OCI-M1 (cell line): Measurements from ENCODE around the gene TUBA1C.
A peak's percentile ranks its signal among the peaks of the same experiment; 100 is the strongest.

Experiments used
- DNase-seq: peaks from one replicate; lab custom pipeline; 2025; lab: John Stamatoyannopoulos, UW

Gene TUBA1C

DNA sequence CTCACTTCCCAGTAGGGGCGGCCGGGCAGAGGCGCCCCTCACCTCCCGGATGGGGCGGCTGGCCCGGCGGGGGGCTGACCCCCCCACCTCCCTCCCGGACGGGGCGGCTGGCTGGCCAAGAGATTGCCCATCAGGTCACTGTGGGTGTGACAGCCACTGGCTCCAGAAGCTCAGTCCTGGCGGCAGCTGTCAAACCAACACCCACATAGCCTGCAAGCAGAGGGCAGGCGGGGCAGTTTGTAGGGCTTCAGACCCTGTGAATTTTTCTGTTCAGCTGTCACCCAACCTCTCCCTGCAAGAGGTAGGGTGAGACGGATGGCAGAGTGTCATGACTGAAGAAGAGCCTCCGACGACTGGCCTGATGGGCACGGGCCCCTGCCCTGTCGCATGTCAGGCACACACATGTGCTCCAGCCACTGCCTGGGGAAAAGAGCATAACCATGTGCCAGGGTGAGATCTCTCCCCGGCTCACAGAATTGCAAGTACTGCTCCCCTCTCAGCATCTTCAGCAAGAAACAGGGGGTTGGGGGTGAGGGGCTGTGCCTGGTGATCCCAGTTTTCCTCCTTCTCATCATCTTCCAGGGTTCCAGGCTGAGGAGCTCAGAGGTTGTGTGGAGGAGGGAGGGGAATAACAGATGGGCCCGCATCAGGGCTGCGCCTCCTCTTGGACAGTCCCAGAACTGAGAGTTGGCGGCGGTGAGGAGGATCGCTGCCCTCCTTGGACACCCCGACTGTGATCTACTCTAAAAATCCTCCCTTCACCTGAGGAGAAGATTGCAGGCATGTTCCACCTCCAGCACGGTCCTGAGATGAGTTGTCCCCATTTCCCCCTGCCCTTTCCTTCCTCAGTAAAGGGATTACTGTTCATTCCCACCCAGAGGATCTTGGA lies 18.9 kb downstream of the TUBA1C start:
- DNase-seq, result no peak

DNA sequence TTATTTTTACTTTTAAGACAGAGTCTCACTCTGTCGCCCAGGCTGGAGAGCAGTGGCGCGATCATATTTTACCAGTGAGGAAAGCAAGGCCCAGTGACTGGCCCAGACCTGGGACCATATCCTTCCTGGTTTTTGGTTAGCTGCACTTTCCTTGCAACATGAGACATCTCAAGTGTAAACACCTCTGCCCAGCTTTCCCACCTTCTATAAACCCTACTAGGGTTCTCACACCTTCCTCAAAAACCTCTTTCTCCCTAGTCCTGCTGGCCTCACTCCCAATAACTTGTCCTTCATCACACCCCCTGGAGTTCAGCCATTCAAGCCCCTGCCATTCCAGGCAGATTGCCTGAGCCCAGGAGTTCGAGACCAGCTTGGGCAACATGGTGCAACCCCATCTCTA lies 19.8 kb downstream of the TUBA1C start:
- DNase-seq, result no peak

DNA sequence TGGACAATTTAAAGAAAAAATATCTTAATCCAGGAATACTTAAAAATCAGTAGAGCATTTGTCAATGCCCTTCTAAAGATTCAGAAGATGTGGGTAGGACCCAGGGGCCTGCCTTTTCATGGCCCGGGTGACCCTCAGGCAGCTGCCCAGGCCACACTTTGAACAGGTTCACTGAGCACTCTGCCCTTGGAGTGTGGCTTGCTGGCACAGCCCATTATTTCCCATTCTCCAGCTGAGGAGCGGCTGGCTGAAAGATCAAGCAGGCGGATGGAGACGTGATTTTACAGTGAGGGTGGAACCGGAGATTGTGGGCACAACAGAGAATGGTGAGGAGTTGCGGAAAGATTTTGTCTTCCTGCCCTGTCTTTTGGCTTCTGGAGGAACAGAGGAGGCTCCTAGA lies 23.0 kb downstream of the TUBA1C start:
- DNase-seq, result no peak

DNA sequence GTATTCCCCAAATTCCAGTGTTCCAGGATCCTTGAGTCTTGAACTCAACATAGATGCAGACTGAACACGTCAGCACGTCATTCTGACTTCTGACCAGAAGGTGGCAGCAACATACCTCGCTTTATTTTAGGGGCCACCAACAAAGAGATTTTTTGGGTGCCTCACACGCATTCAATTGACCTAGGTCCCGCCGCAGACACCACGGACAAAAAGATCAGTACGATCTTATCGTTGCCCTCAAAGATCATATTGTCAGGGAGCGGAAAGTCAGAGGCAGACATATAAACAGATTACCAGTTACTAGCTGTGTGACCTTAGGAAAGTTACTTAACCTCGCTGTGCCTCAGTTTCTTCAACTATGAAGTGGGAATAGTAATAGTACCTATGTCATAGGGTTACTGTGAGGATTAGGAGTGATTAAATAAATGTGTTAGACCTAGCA lies 23.6 kb downstream of the TUBA1C start:
- DNase-seq, result peak; percentile 77

DNA sequence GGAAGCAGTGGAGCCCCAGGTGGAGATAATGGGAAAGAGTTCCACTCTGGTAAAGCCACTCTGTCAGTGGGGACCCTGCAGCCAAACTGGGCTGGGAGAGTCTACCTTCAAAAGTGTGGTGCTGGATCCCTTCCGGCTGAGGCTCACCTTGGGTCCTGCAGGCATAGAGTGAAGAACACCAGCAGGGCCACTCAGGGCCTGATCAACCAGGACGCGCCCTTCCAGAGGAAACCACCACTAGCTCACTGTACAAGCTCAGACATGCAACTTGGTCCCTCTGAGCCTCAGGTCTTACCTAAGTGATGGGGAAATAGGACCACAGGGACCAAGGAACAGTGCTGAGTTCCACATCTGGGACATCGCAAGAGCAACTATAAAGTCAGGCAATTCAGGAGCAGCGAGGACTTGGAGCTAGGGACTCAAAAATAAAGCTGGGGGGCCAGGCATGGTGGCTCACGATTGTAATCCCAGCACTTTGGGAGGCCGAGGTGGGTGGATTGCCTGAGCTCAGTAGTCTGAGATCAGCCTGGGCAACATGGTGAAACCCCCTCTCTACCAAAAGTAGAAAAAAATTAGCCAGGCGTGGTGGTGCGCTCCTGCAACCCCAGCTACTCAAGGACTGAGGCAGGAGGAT lies 24.2 kb downstream of the TUBA1C start:
- no peak for DNase-seq

DNA sequence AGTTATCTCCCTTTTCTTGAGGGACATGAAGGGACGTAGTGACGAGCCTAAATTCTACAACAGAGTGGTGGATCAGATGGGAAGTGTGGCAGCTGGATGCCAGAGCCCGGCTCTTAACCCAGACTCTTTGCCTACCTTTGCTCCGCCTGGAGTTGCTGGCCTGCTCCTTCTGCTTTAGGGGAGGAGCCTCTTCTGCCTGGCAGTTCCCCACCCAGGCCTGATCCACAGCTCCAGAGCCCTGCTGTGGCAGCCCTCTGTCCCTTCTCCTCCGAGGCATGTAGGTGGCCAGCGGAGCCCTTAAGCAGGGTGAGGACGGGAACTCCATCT lies 27.8 kb downstream of the TUBA1C start:
- DNase-seq, result no peak

DNA sequence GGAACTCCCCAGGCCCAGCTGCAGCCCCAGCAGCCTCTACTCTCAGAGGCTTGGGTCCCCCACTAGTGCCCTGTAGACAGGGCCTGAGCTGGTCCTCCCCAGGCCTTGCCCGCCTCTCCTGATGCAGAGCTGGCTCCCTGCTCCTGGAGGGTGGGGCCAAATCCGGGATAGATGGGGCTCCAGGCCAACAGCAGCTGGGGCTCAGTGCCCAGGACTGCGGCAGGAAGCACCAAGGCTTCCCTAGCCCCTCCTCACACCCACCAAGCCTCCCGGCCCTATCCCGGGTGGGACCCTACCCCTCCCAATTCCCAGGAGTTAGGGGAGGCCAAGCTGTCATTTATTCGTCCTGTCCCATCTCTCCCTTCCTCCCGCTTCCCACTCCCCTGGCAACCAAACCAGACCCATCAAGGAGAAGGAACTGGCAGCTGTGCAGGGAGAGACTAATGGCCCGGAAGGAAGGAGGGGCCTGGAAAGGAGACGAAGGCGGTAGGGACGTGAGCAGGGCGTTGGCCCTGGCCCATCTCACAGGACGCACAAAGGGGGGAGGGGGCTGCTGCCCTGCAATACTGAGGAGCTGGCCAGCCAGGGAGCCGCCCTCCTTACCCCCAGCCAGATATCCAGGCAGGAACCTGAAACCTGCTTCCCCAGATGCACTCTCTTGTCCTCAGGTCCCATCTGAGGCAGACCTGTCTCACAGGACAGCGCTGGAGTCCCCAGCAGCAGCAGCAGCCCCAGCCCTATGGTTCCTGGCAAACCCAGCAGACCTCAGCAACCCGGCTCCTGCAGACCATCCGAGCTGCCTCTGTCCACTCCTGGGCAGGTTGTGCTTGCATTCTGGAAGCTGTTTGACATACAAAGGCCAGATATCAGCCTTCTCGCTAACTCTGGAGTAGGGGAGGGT lies 28.4 kb downstream of the TUBA1C start:
- no peak for DNase-seq

DNA sequence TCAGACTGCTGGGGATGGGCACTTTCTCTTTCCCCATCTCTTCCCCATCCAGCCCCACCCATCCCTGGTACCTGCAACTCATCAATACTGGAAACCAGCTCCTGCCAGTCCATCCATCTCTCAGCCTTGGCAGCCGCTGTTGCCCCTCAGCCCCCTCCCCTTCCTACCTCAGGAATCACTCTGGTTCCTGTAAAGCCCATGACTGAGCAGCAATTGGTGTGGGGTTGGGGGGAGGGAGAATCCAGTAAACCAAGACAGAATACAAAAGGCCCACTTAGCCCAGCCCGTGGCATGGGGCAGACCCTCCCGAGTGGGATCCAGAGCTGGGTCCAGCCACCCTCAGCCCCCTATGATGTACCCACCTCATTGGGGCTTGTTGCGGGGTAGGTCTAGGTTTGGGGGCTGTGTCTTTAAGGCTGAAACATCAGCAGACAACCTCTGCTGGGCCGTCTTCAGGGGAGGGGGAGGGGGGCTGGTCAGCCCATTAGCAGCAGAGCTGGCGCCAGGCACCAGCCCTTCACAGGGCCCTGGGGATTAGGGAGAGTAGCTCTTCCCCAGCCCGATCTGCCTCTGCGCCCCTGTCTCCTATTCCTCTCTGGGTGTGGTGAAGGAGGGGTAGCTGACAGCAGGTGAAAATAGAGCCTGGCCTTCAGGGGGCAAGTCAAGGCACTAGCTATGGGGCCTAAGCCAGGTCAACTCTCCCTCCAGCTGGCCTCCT lies 29.4 kb downstream of the TUBA1C start:
- no peak for DNase-seq

DNA sequence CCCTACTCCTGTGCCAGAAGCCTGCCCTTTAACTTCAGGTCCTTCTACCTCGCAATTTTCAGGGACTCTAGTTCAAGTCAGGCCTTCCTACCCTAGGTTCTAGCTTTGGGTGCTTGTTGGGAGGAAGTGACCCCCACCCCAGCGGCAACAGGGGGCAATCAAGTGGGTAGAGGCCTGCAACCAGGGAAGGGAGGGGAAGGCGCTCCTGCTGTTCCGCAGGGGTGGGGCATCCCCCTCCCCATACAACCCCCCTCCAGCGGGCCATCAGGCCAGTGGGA lies 29.9 kb downstream of the TUBA1C start:
- no peak for DNase-seq

DNA sequence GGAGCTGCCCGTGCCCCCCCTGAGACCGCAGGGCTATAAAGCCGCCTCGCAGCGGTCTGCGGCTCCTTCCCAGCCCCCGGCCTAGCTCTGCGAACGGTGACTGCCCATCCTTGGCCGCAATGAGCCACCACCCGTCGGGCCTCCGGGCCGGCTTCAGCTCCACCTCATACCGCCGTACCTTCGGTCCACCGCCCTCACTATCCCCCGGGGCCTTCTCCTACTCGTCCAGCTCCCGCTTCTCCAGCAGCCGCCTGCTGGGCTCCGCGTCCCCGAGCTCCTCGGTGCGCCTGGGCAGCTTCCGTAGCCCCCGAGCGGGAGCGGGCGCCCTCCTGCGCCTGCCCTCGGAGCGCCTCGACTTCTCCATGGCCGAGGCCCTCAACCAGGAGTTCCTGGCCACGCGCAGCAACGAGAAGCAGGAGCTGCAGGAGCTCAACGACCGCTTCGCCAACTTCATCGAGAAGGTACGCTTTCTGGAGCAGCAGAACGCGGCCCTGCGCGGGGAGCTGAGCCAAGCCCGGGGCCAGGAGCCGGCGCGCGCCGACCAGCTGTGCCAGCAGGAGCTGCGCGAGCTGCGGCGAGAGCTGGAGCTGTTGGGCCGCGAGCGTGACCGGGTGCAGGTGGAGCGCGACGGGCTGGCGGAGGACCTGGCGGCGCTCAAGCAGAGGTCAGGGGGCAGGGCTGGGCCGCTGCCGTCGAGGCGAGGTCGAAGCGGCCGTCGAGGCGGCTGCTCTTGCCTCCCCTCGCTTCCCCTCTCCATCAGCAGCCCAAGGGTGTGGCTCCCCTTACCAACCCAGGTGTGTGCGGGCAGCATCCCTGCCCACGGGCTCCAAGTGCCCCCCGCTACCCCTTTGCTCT lies 30.4 kb downstream of the TUBA1C start, which contains the start of gene PRPH:
PRPH (plus strand) TSS at position 66 of the 855 bp plus-strand sequence; CDS start at position 120, 54 bp downstream.
- DNase-seq, result no peak

DNA sequence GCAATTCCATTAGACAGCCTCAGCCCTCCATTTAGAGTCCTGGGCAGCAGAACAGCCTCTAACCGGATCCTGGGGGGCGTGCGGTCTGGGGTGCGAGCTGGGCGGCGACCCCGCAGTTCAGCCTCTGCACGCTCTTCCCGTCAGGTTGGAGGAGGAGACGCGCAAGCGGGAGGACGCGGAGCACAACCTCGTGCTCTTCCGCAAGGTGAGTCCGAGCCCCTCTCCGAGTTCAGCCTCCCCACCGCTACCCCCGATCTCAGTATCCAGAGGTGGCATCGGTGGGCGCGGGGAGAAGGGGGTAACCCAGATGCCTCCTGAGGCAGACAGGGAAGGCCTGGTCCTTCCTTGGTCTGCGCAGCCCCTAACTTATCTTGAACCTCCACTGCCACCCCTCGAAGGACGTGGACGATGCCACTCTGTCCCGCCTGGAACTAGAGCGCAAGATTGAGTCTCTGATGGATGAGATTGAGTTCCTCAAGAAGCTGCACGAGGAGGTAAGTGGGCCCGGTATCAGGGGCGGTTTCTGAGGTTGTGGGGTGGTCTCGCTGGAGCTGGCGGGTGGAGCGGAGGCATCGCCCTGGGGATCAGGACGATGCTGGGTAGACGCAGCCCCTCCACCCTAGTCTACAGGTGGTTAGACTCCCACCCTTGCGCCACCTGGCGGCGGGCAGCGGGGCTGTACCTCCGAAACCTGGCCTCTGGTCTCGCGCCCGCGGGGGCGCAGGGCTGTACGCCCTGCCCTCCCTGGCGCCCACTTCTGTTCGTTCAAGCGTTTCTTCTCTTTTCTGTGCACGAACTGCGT lies 31.4 kb downstream of the TUBA1C start:
- peak; percentile 17 for DNase-seq

DNA sequence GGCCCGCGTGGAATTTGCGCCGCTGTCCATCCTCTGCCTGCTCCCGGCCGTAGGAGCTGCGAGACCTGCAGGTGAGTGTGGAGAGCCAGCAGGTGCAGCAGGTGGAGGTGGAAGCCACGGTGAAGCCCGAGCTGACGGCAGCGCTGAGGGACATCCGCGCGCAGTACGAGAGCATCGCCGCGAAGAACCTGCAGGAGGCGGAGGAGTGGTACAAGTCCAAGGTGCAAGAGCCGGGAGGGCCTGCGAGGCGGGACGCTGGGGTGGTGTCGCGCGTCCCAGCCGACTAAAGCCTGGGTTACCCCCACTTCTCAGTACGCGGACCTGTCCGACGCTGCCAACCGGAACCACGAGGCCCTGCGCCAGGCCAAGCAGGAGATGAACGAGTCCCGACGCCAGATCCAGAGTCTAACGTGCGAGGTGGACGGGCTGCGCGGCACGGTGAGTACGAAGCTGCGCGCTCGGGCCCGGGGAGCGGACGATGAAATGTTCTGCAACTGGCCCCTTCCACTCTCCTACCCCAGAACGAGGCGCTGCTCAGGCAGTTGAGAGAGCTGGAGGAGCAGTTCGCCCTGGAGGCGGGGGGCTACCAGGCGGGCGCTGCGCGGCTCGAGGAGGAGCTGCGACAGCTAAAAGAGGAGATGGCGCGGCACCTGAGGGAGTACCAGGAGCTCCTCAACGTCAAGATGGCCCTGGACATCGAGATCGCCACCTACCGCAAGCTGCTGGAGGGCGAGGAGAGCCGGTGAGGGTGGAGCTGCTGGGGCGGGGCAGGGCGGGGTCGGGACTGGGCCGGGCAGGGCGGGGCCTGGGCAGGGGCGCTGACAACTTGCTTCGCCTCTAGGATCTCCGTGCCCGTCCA lies 32.2 kb downstream of the TUBA1C start:
- DNase-seq, result peak; percentile 62

DNA sequence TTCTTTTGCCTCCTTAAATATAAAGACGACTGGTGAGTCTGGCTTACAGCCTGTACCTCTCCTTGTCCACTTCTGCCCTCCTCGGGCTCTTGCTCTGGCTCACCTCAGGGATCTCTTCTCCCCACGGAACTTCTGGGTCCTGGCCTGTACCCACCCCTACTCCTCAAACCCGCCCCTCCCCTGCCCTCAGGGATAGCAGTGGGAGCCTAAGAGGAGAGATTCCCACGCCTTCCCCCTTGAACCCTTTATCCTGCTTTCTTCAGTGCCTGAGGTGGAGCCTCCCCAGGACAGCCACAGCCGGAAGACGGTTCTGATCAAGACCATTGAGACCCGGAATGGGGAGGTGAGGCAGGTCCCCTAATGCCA lies 32.8 kb downstream of the TUBA1C start:
- DNase-seq, result no peak

DNA sequence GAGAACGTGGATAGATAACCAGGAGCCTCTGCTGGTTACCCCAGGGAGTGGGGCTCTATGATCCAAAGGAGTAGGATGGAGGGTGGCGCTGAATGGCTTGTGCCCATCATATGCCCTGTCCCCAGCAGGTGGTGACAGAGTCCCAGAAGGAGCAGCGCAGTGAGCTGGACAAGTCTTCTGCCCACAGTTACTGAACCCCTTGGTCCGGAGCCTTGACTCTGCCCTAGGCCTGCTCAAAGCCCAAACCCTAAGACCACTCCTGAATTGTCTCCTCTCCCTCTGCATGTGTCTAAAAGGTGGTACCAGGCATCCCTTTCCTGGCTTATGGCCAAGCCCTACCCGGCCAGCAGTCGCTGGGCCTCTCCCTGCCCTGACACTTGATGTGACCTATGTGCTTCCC lies 33.3 kb downstream of the TUBA1C start:
- DNase-seq, result peak; percentile 56

DNA sequence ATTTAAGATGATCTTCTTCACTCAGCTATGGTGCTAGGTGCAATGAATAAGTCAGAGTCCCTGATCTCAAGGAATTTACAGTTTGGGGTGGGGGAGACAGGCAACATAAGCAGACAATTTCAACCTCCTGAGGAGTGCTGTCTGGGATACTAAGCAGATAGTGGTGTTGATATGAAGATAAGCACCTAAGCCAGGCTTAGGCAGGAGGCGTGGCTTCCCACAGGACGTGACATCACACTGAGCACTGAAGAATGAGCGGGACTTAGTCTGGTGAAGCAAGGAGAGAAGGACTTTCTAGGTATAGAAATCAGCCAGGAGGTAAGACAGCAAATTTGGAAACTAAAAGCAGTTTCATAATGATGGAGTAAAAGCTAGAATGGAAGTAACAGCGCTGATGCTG lies 36.9 kb downstream of the TUBA1C start:
- DNase-seq, result no peak

DNA sequence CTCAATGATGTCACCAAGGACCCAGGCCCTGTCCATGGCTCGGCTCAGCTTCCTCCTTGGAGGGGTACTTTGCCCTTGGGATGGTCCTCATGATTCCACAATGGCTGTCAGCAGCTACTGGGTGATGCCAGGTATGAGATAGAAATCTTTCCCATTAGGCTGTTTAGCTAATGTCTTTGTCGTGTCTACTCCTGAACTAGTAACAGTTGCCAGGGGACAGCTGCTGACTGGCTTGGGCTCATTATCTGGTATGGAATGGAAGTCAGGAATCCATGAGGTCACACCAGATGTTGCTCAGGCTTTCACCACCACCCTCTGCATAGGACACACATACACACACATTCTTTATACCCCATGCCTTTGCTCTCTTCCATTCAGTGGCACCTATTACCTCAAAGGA lies 39.3 kb downstream of the TUBA1C start:
- no peak for DNase-seq

DNA sequence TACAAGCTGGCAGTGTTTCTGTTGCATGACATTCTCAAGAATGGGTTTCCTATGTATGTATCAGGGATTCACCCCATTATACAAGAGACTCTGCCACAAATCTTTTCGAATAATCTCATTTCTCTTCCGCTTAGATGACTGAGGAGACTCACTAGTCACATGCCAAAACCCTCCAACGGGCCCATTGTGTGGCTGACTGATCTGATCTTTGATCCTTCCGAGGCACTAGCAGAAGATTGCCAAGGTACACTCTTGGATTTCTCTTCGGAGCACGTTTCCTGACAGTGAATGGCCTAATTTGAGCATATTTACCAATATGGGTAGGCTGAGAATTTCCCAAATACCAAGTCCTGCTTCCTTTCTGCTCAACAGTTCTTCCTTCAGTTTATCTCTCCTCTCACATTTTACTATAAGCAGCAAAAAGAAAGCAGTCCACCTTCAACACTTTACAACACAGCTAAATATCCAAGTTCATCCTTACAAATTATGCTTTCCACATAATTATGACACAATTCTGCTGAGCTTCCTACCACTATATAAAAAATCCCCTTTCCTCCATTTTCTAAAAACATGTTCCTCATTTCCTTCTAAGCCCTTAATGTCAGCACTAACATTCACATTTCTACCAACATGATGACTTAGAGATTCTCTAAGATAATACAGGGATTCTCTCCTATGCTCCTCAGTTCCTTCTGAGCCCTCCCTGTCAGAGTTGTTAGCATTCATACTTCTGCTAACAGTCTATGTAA lies 41.1 kb downstream of the TUBA1C start:
- DNase-seq, result peak; percentile 27

DNA sequence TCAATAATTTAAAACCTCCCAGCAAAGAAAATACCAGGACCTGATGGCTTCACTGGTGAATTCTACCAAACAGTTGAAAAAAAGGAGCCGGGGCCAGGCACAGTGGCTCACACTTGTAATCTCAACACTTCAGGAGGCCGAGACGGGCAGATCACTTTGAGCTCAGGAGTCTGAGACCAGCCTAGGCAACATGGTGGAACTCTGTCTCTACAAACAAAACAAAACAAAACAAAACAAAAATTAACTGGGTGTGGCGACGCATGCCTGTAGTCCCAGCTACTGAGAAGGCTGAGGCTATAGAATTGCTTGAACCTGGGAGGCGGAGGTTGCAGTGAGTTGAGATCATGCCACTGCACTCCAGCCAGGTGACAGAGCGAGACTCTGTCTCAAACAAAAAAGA lies 44.5 kb downstream of the TUBA1C start:
- DNase-seq, result no peak
